OCI-LY7 (cell line): Measurements from ENCODE around the gene CORO6. TPM values are rescaled to one million over a fixed set of nuclear protein-coding genes. Genes with fewer than 3 reads are reported as not detected.
A peak's percentile ranks its signal among the peaks of the same experiment; 100 is the strongest.

Source experiments
- BruUV-seq: library from RNA; stranded (reverse); fragments of 400-500 nt; replicated peaks from 2 replicates; lab custom pipeline; 2021; lab: Mats Ljungman, UMichigan
- CTCF ChIA-PET: fragments of 300-600 bp; sonication (Branson Sonifier 250); formaldehyde crosslinking; loops from one replicate; lab custom pipeline; 2022; ENCODE audit warnings: antibody characterized with exemption; ENCODE audit not compliant: unreplicated experiment; lab: Charles Lee
- POLR2A ChIA-PET: fragments of 300-600 bp; sonication (Branson Sonifier 250); formaldehyde crosslinking; loops from one replicate; lab custom pipeline; 2022; ENCODE audit warnings: antibody characterized with exemption; lab: Charles Lee
- DNase-seq: peaks from one replicate; pipeline ENCODE4 v3.0.0-alpha.2; 2015; ENCODE audit warnings: low spot score
- H2AFZ ChIP-seq: fragments of 200-600 bp; sonication (generic), shearing (Covaris generic); 2 replicates; pipeline ENCODE4 v1.6.1; 2014; ENCODE audit warnings: mild to moderate bottlenecking, antibody characterized with exemption, low read length, moderate library complexity
- H3K27ac ChIP-seq: fragments of 200-600 bp; sonication (generic); 2 replicates; pipeline ENCODE4 v1.5.1; 2014; ENCODE audit warnings: mixed run types, low read depth, mild to moderate bottlenecking, moderate library complexity, low read length, inconsistent platforms; ENCODE audit not compliant: poor library complexity, severe bottlenecking
- H3K36me3 ChIP-seq: fragments of 200-600 bp; sonication (generic); 2 replicates; pipeline ENCODE4 v1.6.1; 2014; ENCODE audit warnings: mild to moderate bottlenecking, antibody characterized with exemption, low read length, moderate library complexity, mixed read lengths; ENCODE audit not compliant: insufficient read depth
- H3K4me1 ChIP-seq: fragments of 200-600 bp; sonication (generic); 2 replicates; pipeline ENCODE4 v1.5.1; 2014; ENCODE audit warnings: mild to moderate bottlenecking, low read length; ENCODE audit not compliant: insufficient read depth, poor library complexity, severe bottlenecking
- H3K4me2 ChIP-seq: fragments of 200-600 bp; sonication (generic); 2 replicates; pipeline ENCODE4 v1.6.1; 2014; ENCODE audit warnings: mild to moderate bottlenecking, low read length
- H3K4me3 ChIP-seq: fragments of 200-600 bp; sonication (generic); 2 replicates; pipeline ENCODE4 v1.5.1; 2014; ENCODE audit warnings: mild to moderate bottlenecking, low read depth, low read length; ENCODE audit not compliant: poor library complexity, severe bottlenecking
- H3K79me2 ChIP-seq: fragments of 200-600 bp; sonication (generic); 2 replicates; pipeline ENCODE4 v1.6.1; 2016; ENCODE audit warnings: low read depth, mild to moderate bottlenecking, low read length, moderate library complexity, mixed read lengths; ENCODE audit not compliant: insufficient read depth
- H3K9me2 ChIP-seq: fragments of 200-600 bp; sonication (generic); 2 replicates; pipeline ENCODE4 v1.6.1; 2016; ENCODE audit warnings: mild to moderate bottlenecking, low read length, mixed read lengths; ENCODE audit not compliant: insufficient read depth
- H3K9me3 ChIP-seq: fragments of 200-600 bp; sonication (generic); 2 replicates; pipeline ENCODE4 v1.6.1; 2014; ENCODE audit warnings: mild to moderate bottlenecking, mixed run types, low read length, mixed read lengths
- H4K20me1 ChIP-seq: fragments of 200-600 bp; sonication (generic); 2 replicates; pipeline ENCODE4 v1.6.1; 2014; ENCODE audit warnings: mild to moderate bottlenecking, antibody characterized with exemption, low read length, moderate library complexity, mixed read lengths; ENCODE audit not compliant: insufficient read depth
- EZH2phosphoT487 ChIP-seq: fragments of 200-600 bp; sonication (generic); IDR thresholded peaks from 2 replicates; pipeline ENCODE4 v1.6.1; 2018; ENCODE audit warnings: low read depth, borderline replicate concordance, mild to moderate bottlenecking, mixed run types, antibody characterized with exemption, low read length, moderate library complexity, mixed read lengths
- intact Hi-C: fragments of 100-400 bp; cut with micrococcal nuclease; formaldehyde crosslinking; loops from one replicate; pipeline ENCODE4 v1.10.0; 2022; ENCODE audit not compliant: unreplicated experiment
- total RNA-seq, 2 experiments: library from RNA; depleted of rRNA in 1 of 2; stranded (reverse); fragments of >200 nt in 1 of 2; shearing (Covaris generic) in 1 of 2; gene quantifications; 2 replicates each; pipeline ENCODE4 v1.2.3, GENCODE V29; 2014 to 2022
- TF ChIP-seq, protein P1 (sequence below): fragments of 200-600 bp; sonication (generic); conservative IDR thresholded peaks from 2 replicates; pipeline ENCODE4 v1.5.1; 2014; ENCODE audit warnings: mild to moderate bottlenecking, antibody characterized with exemption, low read length, moderate library complexity, mixed read lengths

CORO6 gene
- total RNA-seq, 2 experiments from 2014 or later = 5.9 to 6.2 TPM

- 0 out of 2 replicates have a peak, but pooled peaks cover 4% of the 10 kb centered on the region for H3K36me3 ChIP-seq
- ChIA-PET POLR2A (interaction anchor here (0.5 to 1.1 kb wide), 6 partner anchors 25 to 637 kb away, joined by 3 to 5 read pairs (median 4); partner anchors contain the start of gene ANKRD13B), CTCF (interaction anchor here (0.7 to 1.7 kb wide), 7 partner anchors 9 to 162 kb away, joined by 3 to 9 read pairs (median 3); no protein-coding TSS in a partner anchor)
- peak overlapping the region; percentile 86 for H3K4me2 ChIP-seq
- H2AFZ ChIP-seq = peak overlapping the region; percentile 84; the same call in 1 of the 2 replicates
- peak overlapping the region; percentile 58 for H3K4me3 ChIP-seq
- no TSS peak for BruUV-seq
- TF ChIP-seq EZH2phosphoT487 = no peak
- TF ChIP-seq, protein P1, sequence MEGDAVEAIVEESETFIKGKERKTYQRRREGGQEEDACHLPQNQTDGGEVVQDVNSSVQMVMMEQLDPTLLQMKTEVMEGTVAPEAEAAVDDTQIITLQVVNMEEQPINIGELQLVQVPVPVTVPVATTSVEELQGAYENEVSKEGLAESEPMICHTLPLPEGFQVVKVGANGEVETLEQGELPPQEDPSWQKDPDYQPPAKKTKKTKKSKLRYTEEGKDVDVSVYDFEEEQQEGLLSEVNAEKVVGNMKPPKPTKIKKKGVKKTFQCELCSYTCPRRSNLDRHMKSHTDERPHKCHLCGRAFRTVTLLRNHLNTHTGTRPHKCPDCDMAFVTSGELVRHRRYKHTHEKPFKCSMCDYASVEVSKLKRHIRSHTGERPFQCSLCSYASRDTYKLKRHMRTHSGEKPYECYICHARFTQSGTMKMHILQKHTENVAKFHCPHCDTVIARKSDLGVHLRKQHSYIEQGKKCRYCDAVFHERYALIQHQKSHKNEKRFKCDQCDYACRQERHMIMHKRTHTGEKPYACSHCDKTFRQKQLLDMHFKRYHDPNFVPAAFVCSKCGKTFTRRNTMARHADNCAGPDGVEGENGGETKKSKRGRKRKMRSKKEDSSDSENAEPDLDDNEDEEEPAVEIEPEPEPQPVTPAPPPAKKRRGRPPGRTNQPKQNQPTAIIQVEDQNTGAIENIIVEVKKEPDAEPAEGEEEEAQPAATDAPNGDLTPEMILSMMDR = peak; percentile 84
- no peaks in the 10 kb centered on the region for H3K9me2 ChIP-seq
- 0 out of 2 replicates have a peak, but pooled peaks cover 10% of the 10 kb centered on the region for H4K20me1 ChIP-seq
- intact Hi-C loops = loop anchor here (5.0 kb wide), 3 partner anchors 35 to 475 kb away; no protein-coding TSS in a partner anchor
- H3K9me3 ChIP-seq = no peaks in the 10 kb centered on the region
- peaks cover 46% of the 10 kb centered on the region for H3K4me1 ChIP-seq
- no peaks in the 10 kb centered on the region for H3K79me2 ChIP-seq
- DNase-seq = peak; percentile 87
- peak overlapping the region; percentile 32 for H3K27ac ChIP-seq
Measured at GRCh38 chr17:29617481-29618271, 5.0 kb downstream of the CORO6 start.

DNA sequence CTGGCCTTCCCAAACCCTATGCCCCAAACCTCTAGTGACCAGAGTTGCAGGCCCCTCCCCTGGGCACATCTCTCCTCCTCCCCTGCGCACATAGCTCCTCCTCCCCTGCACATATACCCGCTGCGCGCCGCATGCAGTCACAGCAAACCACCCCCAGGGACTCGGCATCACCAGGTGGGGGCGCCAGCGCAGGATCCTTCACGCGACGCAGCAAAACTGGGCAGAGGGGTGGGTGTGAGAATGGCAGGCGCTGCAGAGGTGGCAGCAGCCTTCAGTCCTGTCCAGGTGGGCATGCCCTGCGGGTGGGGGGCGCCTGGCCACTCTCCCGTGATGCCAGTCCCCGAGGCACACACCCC, 5.6 kb downstream of the CORO6 start:
- POLR2A ChIA-PET = interaction anchor here (0.5 to 1.1 kb wide), 2 partner anchors 163 to 637 kb away, joined by 4 read pairs; no protein-coding TSS in a partner anchor
- Histone ChIP-seq H3K4me2 (peak overlapping the region; percentile 86), H3K9me2 (no peaks in the 10 kb centered on the region), H4K20me1 (0 out of 2 replicates have a peak, but pooled peaks cover 10% of the 10 kb centered on the region), H3K4me1 (peaks cover 46% of the 10 kb centered on the region), H3K36me3 (0 out of 2 replicates have a peak, but pooled peaks cover 5% of the 10 kb centered on the region), H3K79me2 (no peaks in the 10 kb centered on the region), H3K9me3 (no peaks in the 10 kb centered on the region), H2AFZ (peak overlapping the region; percentile 84; the same call in 1 of the 2 replicates), H3K4me3 (peak overlapping the region; percentile 58), H3K27ac (peak overlapping the region; percentile 32)
- no TSS peak for BruUV-seq
- peak; percentile 91 for DNase-seq
- intact Hi-C loops = loop anchor here (5.0 kb wide), 3 partner anchors 35 to 475 kb away; no protein-coding TSS in a partner anchor
- TF ChIP-seq, protein P1 = peak; percentile 87
- no peak for TF ChIP-seq EZH2phosphoT487
- CTCF ChIA-PET = interaction anchor here (0.6 to 1.7 kb wide), 7 partner anchors 9 to 314 kb away, joined by 3 to 9 read pairs (median 3); no protein-coding TSS in a partner anchor
